Measurements from ENCODE around the gene RPL39L. TPM values are rescaled to one million over a fixed set of nuclear protein-coding genes. Genes with fewer than 3 reads are reported as not detected.

The RPL39L gene
- total and polyA plus RNA-seq, 3 donors from 2014 or later, result 93.0 to 421 (median 101) TPM

DNA sequence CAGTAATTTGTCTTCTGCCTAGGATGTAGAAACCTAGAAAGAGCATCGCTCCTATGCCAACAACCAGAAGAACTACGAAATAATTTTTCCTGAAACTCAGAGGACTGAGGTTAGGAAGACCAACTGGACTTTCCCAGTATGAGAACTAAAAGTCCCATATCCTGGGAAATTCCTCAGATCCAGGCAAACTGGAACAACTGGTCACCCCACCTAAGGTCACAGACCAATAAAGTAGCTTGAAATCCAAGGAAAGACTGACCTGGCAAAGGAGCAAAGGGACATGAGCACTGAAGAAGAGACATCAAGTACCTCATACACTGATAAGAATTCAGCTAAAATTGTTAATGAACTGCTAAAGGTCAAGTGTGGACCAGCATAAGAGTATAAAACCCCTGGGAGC, 6.6 kb downstream of the RPL39L start:
- H3K36me3 ChIP-seq (ENCODE audit: low read depth, missing control alignments), result no peaks in the 10 kb centered on the region
- H3K4me1 ChIP-seq, result no peaks in the 10 kb centered on the region
- DNase-seq, result no peak
- 81 to 91% methylated on average over 2 of the region's 2 CpGs for WGBS, 2 donors
- no peak overlapping the region for H3K4me3 ChIP-seq
- H3K27ac ChIP-seq, result no peak overlapping the region
- TF ChIP-seq POLR2A (IDR thresholded peaks at IDR 0.05) (no peak), CTCF (IDR thresholded peaks at IDR 0.05) (no peak)
- intact Hi-C loops (cut with DNase I; ENCODE audit: low total_unique reads), result no loop called here
- H3K27me3 ChIP-seq, result no peaks in the 10 kb centered on the region
- H3K9me3 ChIP-seq, result no peaks in the 10 kb centered on the region

GRCh38 chr3:187131981-187132380, 7.3 kb downstream of the RPL39L start:
- intact Hi-C loops (cut with DNase I; ENCODE audit: low total_unique reads), result no loop called here

DNA sequence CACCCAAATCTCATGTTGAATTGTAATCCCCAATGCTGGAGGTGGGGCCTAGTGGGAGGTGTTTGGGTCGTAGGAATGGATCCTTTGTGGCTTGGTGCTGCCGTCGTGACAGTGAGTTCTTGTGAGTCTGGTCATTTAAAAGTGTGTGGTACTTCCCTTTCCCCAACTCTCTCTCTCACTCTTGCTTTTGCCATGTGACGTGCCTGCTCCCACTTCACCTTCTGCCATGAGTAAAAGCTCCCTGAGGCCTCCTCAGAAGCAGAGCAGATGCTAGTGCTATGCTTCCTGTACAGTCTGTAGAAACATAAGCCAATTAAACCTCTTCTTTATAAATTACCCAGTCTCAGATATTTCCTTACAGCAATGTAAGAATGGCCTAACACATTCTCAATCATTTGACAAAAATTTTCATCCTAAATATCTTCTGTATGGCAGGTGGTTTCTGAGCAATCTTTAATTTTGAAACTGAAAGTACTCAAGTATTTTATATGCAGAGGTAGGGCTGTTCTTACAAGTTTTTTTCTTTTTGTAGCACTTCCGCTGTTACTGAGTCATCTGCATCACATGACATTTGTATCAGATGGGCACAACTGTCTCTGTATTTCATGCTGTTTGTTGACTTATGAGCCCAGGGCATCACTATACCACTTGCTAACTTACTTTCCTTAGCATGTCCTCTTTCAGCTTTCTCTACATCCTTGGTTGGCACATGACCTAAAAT, 8.8 kb downstream of the RPL39L start:
- Histone ChIP-seq H3K9me3 (no peaks in the 10 kb centered on the region), H3K36me3 (ENCODE audit: low read depth, missing control alignments) (no peaks in the 10 kb centered on the region), H3K4me3 (no peak overlapping the region), H3K27me3 (no peaks in the 10 kb centered on the region), H3K27ac (peak overlapping the region in 1 of 2 donors; percentile 14), H3K4me1 (no peaks in the 10 kb centered on the region)
- intact Hi-C loops (cut with DNase I; ENCODE audit: low total_unique reads), result no loop called here
- WGBS, 2 donors, result 84 to 92% methylated on average over 5 of the region's 5 CpGs
- DNase-seq, result no peak
- TF ChIP-seq CTCF (IDR thresholded peaks at IDR 0.05) (no peak), POLR2A (IDR thresholded peaks at IDR 0.05) (no peak)

More at GRCh38 chr3:187131981-187132380, 7.3 kb downstream of the RPL39L start:
- Histone ChIP-seq H3K36me3 (ENCODE audit: low read depth, missing control alignments) (no peaks in the 10 kb centered on the region), H3K27ac (no peak overlapping the region), H3K4me3 (no peak overlapping the region), H3K27me3 (no peaks in the 10 kb centered on the region), H3K4me1 (no peaks in the 10 kb centered on the region), H3K9me3 (no peaks in the 10 kb centered on the region)
- no peak for DNase-seq
- TF ChIP-seq POLR2A (IDR thresholded peaks at IDR 0.05), result no peak
- TF ChIP-seq CTCF (IDR thresholded peaks at IDR 0.05), result no peak
- WGBS, 2 donors, result 91 to 92% methylated on average over 3 of the region's 3 CpGs

GRCh38 chr3:187125319-187126031, 13.8 kb downstream of the RPL39L start:
- Histone ChIP-seq H3K27me3 (no peaks in the 10 kb centered on the region), H3K27ac (no peak overlapping the region), H3K36me3 (ENCODE audit: low read depth, missing control alignments) (no peaks in the 10 kb centered on the region), H3K4me1 (no peaks in the 10 kb centered on the region), H3K4me3 (no peak overlapping the region), H3K9me3 (no peaks in the 10 kb centered on the region)
- WGBS, 2 donors, result 75 to 79% methylated on average over 6 of the region's 6 CpGs
- intact Hi-C loops (cut with DNase I; ENCODE audit: low total_unique reads), result no loop called here
- DNase-seq, result no peak
- no peak for TF ChIP-seq CTCF (IDR thresholded peaks at IDR 0.05)

Measured in testis (tissue), 3 donors.